HG03342 (cell line): Measurements from ENCODE around the gene HRG.
A peak's percentile ranks its signal among the peaks of the same experiment; 100 is the strongest.

Experiments
- ATAC-seq: cut with Tn5 transposase; IDR thresholded peaks from one replicate; pipeline ENCODE4 v1.9.1; 2021; ENCODE audit warnings: mild to moderate bottlenecking, moderate library complexity; ENCODE audit not compliant: unreplicated experiment

HRG gene

DNA sequence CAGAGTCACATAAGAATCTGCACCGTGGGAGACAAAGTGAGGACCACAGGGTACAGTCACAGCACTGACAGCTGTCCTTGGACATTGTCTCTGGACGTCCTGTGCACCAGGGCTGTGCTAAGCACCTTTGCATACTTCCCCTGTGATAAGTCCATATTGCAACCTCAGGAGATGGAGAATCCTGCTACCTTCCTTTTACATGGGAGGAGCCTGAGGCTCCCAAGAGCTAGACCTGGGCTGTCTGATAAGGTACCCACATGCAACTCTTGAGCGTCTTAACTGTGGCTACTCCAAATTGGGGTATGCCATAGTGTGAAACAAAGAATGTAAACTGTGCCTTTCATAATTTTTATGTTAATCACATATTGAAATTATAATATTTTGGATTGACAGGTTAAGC is 28.1 kb upstream of the HRG start:
- no peak for ATAC-seq

GRCh38 chr3:186638259-186638658 is 27.6 kb upstream of the HRG start:
- ATAC-seq: no peak

DNA sequence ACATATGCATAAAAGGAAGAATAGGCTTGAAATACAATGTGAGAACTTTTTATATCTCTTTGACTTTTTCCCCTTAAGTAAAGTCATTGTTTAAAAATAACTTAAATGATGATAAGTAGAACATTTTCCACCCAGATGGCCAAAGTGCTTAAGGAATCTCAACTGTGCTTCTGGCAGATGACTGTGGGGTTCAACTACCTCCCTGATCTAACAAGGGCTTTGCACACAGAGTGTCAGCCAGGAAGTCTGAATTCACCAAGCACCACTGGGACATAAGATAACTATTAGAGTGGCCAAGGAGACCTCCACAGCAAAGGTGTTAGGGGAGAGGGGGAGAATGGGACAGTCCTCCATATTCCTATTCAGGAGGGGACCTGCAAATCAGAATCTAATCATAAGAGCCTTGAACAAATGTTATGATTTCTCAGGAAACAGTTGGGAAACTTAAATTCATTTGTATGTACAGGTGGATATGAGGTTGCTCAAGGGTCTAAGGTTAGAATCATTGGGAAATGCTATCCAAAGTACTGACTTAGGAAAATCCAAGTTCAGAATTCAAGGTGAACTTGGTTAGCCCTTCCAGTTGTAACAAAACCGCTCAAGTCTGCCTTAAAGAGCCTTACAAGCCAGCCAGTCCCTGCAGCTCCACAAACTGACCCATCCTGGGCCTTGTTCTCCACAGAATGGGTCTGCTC is 25.9 kb upstream of the HRG start, which contains the start of gene FETUB:
TSS of gene FETUB (plus strand) at position 622 of the 695 bp plus-strand sequence. CDS start at position 684, 62 bp downstream.
- ATAC-seq: no peak

- no peak for ATAC-seq
These were observed 25.4 kb upstream of the HRG start for GRCh38 chr3:186640473-186640818.

DNA sequence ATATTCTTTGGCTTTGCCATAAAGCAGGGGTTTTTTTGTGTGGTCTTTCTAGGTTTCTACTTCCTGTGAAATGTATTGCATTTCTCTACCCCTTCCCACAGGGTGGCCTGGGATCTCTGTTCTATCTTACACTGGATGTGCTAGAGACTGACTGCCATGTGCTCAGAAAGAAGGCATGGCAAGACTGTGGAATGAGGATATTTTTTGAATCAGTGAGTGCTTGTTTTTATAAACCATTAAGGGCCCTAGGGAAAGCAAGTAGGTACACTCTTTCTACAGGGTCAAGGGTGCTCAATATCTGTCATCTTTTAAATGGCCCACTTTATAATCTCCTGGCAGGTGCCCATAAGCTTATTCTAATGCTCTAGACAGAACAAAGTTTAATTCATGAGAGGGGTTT is 24.9 kb upstream of the HRG start:
- ATAC-seq: no peak

DNA sequence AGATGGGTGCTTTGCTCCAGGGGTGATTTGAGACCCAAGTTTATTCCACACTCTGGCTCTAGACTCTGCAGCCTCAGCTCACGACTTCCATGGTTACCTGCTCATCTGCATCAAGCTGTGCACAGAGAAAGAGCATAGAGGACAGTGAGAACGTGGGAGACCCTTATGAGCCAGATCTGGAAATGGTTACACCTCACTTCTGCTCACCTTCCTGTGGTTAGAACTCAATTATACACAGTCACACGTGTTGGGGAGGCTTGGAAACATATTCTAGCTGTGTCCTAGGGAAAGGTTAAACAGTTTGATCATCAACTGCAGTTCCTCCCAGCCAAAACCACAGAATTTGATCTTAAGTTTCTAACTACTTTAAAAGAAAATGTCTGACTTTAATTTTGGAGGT is 23.8 kb upstream of the HRG start:
- no peak for ATAC-seq

GRCh38 chr3:186643493-186643892 is 22.3 kb upstream of the HRG start:
- ATAC-seq: no peak

- ATAC-seq: no peak
These were observed 21.1 kb upstream of the HRG start for GRCh38 chr3:186644683-186645082.

DNA sequence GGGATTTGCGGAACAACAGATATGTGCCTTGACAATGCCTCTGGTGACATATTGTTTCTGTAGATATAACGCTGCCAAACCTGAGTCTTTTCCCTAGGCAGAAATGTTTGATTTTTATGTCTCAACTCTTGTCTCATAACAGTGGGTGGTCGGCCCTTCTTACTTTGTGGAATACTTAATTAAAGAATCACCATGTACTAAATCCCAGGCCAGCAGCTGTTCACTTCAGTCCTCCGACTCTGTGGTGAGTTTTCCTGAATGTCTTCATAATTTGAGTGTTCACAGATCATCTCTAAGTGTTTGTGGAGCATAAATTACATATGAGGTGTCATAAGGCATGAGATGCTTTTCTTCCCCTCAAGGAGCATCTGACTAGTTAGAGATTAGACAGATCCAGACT is 19.7 kb upstream of the HRG start:
- no peak for ATAC-seq

DNA sequence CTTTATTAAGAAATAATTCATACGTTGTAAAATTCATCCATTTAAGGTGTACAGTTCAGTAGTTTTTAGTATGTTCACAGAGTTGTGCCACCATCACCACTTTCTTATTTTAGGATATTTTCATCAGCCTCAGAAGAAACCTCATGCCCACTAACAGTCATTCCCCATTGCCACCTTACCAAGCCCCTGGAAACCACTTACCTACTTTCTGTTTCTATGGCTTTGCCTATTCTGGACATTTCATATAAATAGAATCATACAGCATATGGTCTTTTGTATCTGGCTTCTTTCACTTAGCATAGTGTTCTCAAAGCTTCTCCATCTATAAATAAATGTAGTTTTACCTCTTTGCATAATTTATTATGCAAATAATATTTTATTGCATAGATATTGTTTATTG is 19.0 kb upstream of the HRG start:
- no peak for ATAC-seq

DNA sequence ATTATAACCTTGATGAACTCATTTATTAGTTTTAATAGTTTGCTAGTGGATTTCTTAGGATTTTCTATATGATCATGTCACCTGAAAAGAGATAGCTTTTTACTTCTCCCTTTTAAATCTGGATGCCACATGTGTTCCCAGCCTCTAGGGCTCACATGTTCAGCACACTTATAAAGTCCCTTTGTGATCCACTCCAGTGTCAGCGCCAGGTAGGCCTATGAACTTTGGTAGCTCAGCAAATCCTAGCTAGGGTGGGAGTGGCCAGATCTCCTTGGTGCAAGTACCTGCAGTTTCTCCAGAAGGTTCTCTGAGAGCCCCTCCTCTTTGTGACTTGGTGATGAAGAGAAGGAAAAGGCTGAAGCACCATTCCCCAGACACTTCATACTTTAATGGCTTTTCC is 17.0 kb upstream of the HRG start:
- no peak for ATAC-seq

- no peak for ATAC-seq
These were observed 14.1 kb upstream of the HRG start for GRCh38 chr3:186651678-186652215.

DNA sequence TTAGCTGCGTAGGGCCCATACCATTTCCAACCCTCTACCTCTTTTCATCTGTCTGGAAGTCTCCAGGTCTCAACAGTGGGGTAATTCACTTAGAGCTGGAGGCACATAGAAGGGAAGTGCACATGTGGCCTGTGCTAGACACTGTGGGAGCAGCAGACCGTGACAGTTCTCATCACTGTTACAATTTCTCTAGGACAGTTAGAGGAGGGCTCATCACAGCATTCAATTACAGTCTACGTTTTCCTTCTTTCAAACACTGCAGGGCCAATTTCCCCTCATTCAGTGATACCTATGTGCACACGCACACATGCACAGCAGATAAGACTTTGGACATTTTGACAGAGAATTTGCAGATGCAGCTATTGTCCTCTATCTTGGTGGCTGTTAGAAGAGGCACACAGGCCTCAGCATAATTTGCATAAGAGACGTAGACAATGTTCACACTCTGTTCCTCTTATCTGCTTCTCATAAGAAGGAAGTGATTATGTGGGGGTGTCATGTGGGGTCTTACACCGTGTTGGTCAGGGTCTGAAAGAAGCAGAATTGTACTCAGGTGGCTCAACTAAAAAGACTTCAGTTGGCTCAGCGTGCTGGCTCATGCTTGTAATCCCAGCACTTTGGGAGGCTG is 12.6 kb upstream of the HRG start:
- peak; percentile 95 for ATAC-seq

- no peak for ATAC-seq
These were observed 11.8 kb upstream of the HRG start for GRCh38 chr3:186653984-186654383.

DNA sequence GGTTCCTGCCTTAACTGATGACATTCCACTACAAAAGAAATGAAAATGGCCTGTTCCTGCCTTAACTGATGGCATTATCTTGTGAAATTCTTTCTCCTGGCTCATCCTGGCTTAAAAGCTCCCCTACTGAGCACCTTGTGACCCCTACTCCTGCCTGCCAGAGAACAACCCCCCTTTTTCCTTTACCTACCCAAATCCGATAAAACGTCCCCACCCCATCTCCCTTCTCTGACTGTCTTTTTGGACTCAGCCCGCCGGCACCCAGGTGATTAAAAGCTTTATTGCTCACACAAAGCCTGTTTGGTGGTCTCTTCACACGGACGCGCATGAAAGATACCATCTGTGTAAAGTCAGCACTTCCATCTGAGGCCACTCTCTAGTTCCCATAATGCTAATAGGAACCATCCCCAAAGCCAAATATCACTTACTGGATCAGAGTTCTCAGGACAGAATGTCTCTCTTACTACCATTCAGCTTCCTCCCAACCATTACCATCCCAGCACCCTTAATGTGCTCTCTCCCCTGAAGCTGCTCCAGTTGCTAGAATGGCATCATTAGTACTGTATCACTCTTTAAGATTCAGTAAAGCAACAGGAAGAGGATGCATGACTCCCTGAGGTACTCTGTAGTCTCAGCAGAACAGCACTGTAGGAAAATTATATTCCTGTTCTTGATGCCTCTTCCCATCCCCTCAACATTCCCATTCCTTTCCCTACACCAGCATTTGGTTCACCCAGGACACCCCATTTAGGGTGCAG is 2.3 kb upstream of the HRG start:
- ATAC-seq: no peak

- ATAC-seq: no peak
These were observed 1.7 kb upstream of the HRG start for GRCh38 chr3:186664119-186664495.

GRCh38 chr3:186664506-186664905 is 1.3 kb upstream of the HRG start:
- ATAC-seq: no peak

DNA sequence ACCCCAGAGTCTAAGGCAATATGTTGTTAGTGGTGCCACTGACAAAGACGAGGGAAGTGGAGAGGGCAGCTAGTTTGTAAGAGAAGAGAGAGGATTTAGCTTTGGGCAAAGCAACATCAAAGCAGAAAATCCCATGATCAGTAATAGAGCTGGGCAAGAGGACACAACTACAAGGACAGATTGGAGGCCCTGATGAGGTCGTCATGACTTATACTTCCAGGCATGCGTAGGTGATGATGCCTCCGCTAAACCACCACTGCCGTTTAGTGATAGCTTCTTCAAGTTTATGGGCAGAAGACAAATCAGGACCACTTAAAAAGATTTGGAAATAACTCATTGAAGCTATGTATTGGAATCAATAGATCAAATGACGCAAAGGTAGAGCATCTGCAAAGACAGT is 2.6 kb downstream of the HRG start:
- ATAC-seq: no peak

- no peak for ATAC-seq
These were observed 3.7 kb downstream of the HRG start for GRCh38 chr3:186669378-186670084.

DNA sequence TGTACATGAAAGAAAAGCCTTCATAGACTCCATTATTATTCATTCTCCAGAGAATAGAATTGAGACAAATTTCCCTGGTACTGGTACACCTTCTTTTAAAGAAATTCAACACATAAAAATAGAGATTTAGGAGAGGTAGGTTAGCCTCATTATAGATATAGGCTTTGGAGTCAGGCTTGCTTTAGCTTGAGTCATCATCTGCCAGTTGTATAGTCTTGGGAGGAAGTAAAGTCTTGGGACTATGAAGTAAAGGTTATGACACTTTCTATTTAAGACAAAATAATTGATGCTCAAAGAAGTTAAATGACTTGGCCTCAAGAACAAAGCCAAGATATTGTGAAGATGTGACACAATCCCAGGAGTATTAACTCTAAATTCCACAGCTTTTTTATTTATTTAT is 4.3 kb downstream of the HRG start:
- no peak for ATAC-seq

DNA sequence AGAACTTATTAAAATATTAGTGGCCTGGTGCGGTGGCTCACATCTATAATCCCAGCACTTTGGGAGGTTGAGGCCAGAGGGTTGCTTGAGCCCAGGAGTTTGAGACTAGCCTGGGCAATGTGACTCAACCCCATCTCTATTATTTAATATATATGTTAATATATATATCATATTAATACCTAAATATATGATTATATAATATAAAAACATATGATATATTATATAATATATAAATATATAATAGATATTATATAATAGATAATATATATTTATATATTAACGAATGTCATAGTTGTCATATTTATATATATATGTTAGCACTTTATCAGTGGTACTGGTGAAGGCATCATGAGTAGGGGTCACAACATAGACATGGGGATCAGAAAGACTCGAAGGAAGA is 5.2 kb downstream of the HRG start:
- no peak for ATAC-seq
